OCI-LY3 (cell line): ENCODE measurements around the gene CHRNB4.

Source experiments
- H2AFZ ChIP-seq: fragments of 200-600, 300-600 bp; shearing (Covaris generic); 2 replicates; pipeline ENCODE4 v1.6.0; 2014; ENCODE audit warnings: antibody characterized with exemption, low read depth, low read length
- H3K27ac ChIP-seq: fragments of 200-600, 300-600 bp; sonication (generic); 2 replicates; pipeline ENCODE4 v1.5.1; 2014; ENCODE audit warnings: mild to moderate bottlenecking, low read length, moderate library complexity, mixed read lengths
- H3K27me3 ChIP-seq: fragments of 200-600, 300-600 bp; sonication (generic); 2 replicates; pipeline ENCODE4 v1.6.1; 2014; ENCODE audit warnings: low read depth, low read length, mixed read lengths
- H3K36me3 ChIP-seq: fragments of 200-600, 300-600 bp; sonication (generic); replicated peaks from 2 replicates; pipeline ENCODE3; 2014; ENCODE audit warnings: low read depth, low read length, mixed read lengths
- H3K4me1 ChIP-seq: fragments of 300-600, 200-600 bp; sonication (generic); 2 replicates; pipeline ENCODE4 v1.6.1; 2014; ENCODE audit warnings: low read length, mixed read lengths
- H3K4me2 ChIP-seq: fragments of 200-600, 300-600 bp; sonication (generic); 2 replicates; pipeline ENCODE4 v1.6.1; 2014; ENCODE audit warnings: low read length, mixed read lengths
- H3K4me3 ChIP-seq: fragments of 300-600, 200-600 bp; sonication (generic); 2 replicates; pipeline ENCODE4 v1.5.1; 2014; ENCODE audit warnings: antibody characterized with exemption, mild to moderate bottlenecking, low read length, moderate library complexity
- H3K79me2 ChIP-seq: fragments of 300-600, 200-600 bp; shearing (Covaris generic); 2 replicates; pipeline ENCODE4 v1.6.1; 2014; ENCODE audit warnings: mild to moderate bottlenecking, low read length, mixed read lengths
- H3K9ac ChIP-seq: fragments of 300-600, 200-600 bp; shearing (Covaris generic); 2 replicates; pipeline ENCODE4 v1.6.0; 2014; ENCODE audit warnings: mild to moderate bottlenecking, low read length, moderate library complexity
- H3K9me3 ChIP-seq: fragments of 200-600, 300-600 bp; shearing (Covaris generic); 2 replicates; pipeline ENCODE4 v1.6.1; 2014; ENCODE audit warnings: low read length, mixed read lengths; ENCODE audit not compliant: insufficient read depth
- H4K20me1 ChIP-seq: fragments of 200-600, 300-600 bp; sonication (generic); 2 replicates; pipeline ENCODE4 v1.6.1; 2016; ENCODE audit warnings: low read length, mixed read lengths; ENCODE audit not compliant: insufficient read depth
- CTCF ChIP-seq: fragments of 200-600, 300-600 bp; sonication (generic); IDR thresholded peaks from 2 replicates; pipeline ENCODE4 v1.5.1; 2014; ENCODE audit warnings: antibody characterized with exemption, low read length, low read depth
- EZH2phosphoT487 ChIP-seq: fragments of 200-600 bp; shearing (Covaris generic); IDR thresholded peaks from 2 replicates; pipeline ENCODE4 v1.6.1; 2018; ENCODE audit warnings: antibody characterized with exemption, mixed run types, low read depth

The CHRNB4 gene

GRCh38 chr15:78661001-78661400, 20.0 kb upstream of the CHRNB4 start:
- Histone ChIP-seq H4K20me1 (no peaks in the 10 kb centered on the region), H3K4me3 (no peak overlapping the region), H3K9me3 (no peaks in the 10 kb centered on the region), H3K27me3 (peaks cover 5% of the 10 kb centered on the region; the same call in 1 of the 2 replicates), H3K79me2 (no peaks in the 10 kb centered on the region), H3K9ac (no peak overlapping the region), H3K4me2 (no peak overlapping the region), H2AFZ (no peak overlapping the region), H3K36me3 (no peaks in the 10 kb centered on the region), H3K4me1 (peaks cover 5% of the 10 kb centered on the region), H3K27ac (no peak overlapping the region)
- TF ChIP-seq CTCF (no peak), EZH2phosphoT487 (no peak)

- no peak overlapping the region for H3K27ac ChIP-seq
- H3K4me1 ChIP-seq = peaks cover under 1% of the 10 kb centered on the region
- no peaks in the 10 kb centered on the region for H4K20me1 ChIP-seq
- H3K27me3 ChIP-seq = peaks cover 5% of the 10 kb centered on the region
- no peaks in the 10 kb centered on the region for H3K9me3 ChIP-seq
- H3K36me3 ChIP-seq = no peaks in the 10 kb centered on the region
- no peak overlapping the region for H3K9ac ChIP-seq
- H3K79me2 ChIP-seq = no peaks in the 10 kb centered on the region
- TF ChIP-seq EZH2phosphoT487 = no peak
- no peak for TF ChIP-seq CTCF
- no peak overlapping the region for H3K4me3 ChIP-seq
- no peak overlapping the region for H2AFZ ChIP-seq
- H3K4me2 ChIP-seq = no peak overlapping the region
Measured at GRCh38 chr15:78660584-78660983, 19.6 kb upstream of the CHRNB4 start.

GRCh38 chr15:78658823-78659222, 17.8 kb upstream of the CHRNB4 start:
- Histone ChIP-seq H2AFZ (no peak overlapping the region), H3K4me3 (no peak overlapping the region)
- TF ChIP-seq EZH2phosphoT487 (no peak), CTCF (no peak)

GRCh38 chr15:78654272-78654671, 13.3 kb upstream of the CHRNB4 start:
- Histone ChIP-seq H3K9me3 (no peaks in the 10 kb centered on the region), H3K4me1 (no peaks in the 10 kb centered on the region), H3K27me3 (peaks cover 15% of the 10 kb centered on the region), H3K4me3 (no peak overlapping the region), H3K79me2 (no peaks in the 10 kb centered on the region), H3K9ac (no peak overlapping the region), H3K36me3 (no peaks in the 10 kb centered on the region), H3K4me2 (no peak overlapping the region), H3K27ac (no peak overlapping the region), H2AFZ (no peak overlapping the region), H4K20me1 (no peaks in the 10 kb centered on the region)
- no peak for TF ChIP-seq CTCF
- TF ChIP-seq EZH2phosphoT487 = no peak

More at GRCh38 chr15:78658823-78659222, 17.8 kb upstream of the CHRNB4 start:
- Histone ChIP-seq H3K9me3 (no peaks in the 10 kb centered on the region), H3K9ac (no peak overlapping the region), H3K79me2 (no peaks in the 10 kb centered on the region), H3K27ac (no peak overlapping the region), H3K4me2 (no peak overlapping the region), H3K36me3 (no peaks in the 10 kb centered on the region), H3K4me1 (no peaks in the 10 kb centered on the region), H3K27me3 (peaks cover 15% of the 10 kb centered on the region), H4K20me1 (no peaks in the 10 kb centered on the region)
